ENCODE results near the gene SH2D5.

DNA sequence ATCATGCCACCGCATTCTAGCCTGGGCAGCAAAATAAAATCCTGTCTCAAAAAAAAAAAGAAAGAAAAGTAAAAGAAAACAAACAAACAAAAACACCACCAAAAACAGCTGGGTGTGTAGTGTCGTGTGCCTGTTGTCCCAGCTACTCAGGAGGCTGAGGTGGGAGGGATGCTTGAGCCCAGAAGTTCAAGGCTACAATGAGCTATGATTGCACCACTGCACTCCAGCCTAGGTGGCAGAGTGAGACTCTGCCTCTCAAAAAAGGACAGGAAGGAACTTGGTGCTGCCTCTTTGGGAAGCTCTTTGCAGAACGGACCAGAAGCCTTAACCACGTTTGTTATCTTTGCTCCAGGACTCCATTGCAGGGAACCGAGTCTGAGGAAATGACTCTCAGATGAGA, 25.7 kb downstream of the SH2D5 start:
- TF ChIP-seq ZFP30 (CRISPR knock-in tag; IDR thresholded peaks at IDR 0.05) (no peak), ESRRG (CRISPR knock-in tag; IDR thresholded peaks at IDR 0.05) (no peak), SNAI2 (CRISPR knock-in tag; IDR thresholded peaks at IDR 0.05) (no peak)
- TF ChIP-seq, protein P1, sequence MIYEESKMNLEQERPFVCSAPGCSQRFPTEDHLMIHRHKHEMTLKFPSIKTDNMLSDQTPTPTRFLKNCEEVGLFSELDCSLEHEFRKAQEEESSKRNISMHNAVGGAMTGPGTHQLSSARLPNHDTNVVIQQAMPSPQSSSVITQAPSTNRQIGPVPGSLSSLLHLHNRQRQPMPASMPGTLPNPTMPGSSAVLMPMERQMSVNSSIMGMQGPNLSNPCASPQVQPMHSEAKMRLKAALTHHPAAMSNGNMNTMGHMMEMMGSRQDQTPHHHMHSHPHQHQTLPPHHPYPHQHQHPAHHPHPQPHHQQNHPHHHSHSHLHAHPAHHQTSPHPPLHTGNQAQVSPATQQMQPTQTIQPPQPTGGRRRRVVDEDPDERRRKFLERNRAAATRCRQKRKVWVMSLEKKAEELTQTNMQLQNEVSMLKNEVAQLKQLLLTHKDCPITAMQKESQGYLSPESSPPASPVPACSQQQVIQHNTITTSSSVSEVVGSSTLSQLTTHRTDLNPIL (CRISPR knock-in tag; IDR thresholded peaks at IDR 0.05; ENCODE audit: low read depth) = no peak
